Pancreas (tissue), 10 donors: ENCODE results near the gene C2orf42. TPM values are rescaled to one million over a fixed set of nuclear protein-coding genes. Genes with fewer than 3 reads are reported as not detected.
"Not testable (repeated sequence)": the region's sequence is repeated elsewhere in the genome, so short reads cannot be mapped to it uniquely, and the experiment has no call there.

Experiments
- ATAC-seq, 4 donors: fragments of 200-7000 bp; cut with Tn5 transposase; one replicate each; pipeline versions ENCODE4 v1.8.0 to v1.9.1; 2020; ENCODE audit warnings: mild to moderate bottlenecking in 4 of 4, moderate library complexity in 4 of 4
- DNase-seq, 6 donors: peaks; one replicate each; pipeline ENCODE4 v3.0.0-alpha.2; 2020
- FAIRE-seq: peaks from 2 replicates; lab custom pipeline; 2012; peaks lifted over from hg19 to GRCh38; lab: Jason Lieb, UNC
- H3K27ac ChIP-seq, 4 donors: fragments of 200-600 bp; sonication (generic); 1 replicate in 3 of 4; 2 replicates in 1 of 4; pipeline versions ENCODE4 v1.5.0 to v1.8.0; 2020
- H3K27me3 ChIP-seq, 4 donors: fragments of 200-600 bp; one replicate each; pipeline ENCODE4 v1.8.0; 2021
- H3K36me3 ChIP-seq, 3 donors: fragments of 200-600 bp; sonication (generic) in 1 of 3; one replicate each; pipeline versions ENCODE4 v1.5.0 to v1.8.0; 2020 to 2021
- H3K4me1 ChIP-seq, 3 donors: fragments of 200-600 bp; one replicate each; pipeline ENCODE4 v1.8.0; 2021
- H3K4me3 ChIP-seq, 4 donors: fragments of 200-600 bp; sonication (generic) in 2 of 4; one replicate each; pipeline versions ENCODE4 v1.5.0 to v1.8.0; 2020 to 2021
- H3K9me3 ChIP-seq, 4 donors: fragments of 200-600 bp; one replicate each; pipeline ENCODE4 v1.8.0; 2021
- WGBS, 2 donors: extraction: QIAGEN DNeasy Blood & Tissue Kit; methylation state at CpG; one replicate each; pipeline ENCODE4 v1.1.7; 2013; 5-methylcytosine and 5-hydroxymethylcytosine counted together
- intact Hi-C, 3 donors: fragments of 100-400 bp; cut with DNase I; formaldehyde crosslinking; loops; one replicate each; pipeline versions ENCODE4 v1.11.1 to v1.14.2; 2022
- polyA plus RNA-seq, 2 donors: library from polyadenylated mRNA; stranded (reverse); fragments of 200-250 nt; gene quantifications; one replicate each; pipeline ENCODE4 v1.2.3, GENCODE V29; 2013
- total RNA-seq, 6 donors: library from RNA; stranded (reverse); fragmentation: NEBNext Ultra II Directional in 4 of 6; extraction: Animal tissue kit (Norgen Biotek cat#: 25700) in 4 of 6; gene quantifications; one replicate each; pipeline versions ENCODE4 v1.2.1 to v1.2.4, GENCODE V29; 2021 to 2023
- TF ChIP-seq, protein P1 (sequence below), 4 donors: fragments of 200-600 bp; sonication (generic) in 3 of 4; IDR thresholded peaks; one replicate each; pipeline versions ENCODE4 v1.5.0 to v1.8.0; 2021; ENCODE audit warnings: antibody characterized with exemption in 4 of 4
- donor health status: healthy with polysubstance abuse.
- donor health status: DM: no; HTN: no; CAD: no; lungs with moderate emphysema.
- donor health status: DM: no; HTN: no; CAD: no.
- donor health status: control.
- donor health status: control.
- donor health status: Bipolar disorder and iron deficiency.
- donor health status: DM: yes; HTN: yes; CAD: no.
- donor health status: DM: no; HTN: no; CAD: no.
- donor health status: DM: no; HTN: no; CAD: no.
- donor health status: DM: yes; HTN: yes; CAD: no.

The C2orf42 gene
- total and polyA plus RNA-seq, 8 donors = 4.5 to 12.5 (median 7.2) TPM

DNA sequence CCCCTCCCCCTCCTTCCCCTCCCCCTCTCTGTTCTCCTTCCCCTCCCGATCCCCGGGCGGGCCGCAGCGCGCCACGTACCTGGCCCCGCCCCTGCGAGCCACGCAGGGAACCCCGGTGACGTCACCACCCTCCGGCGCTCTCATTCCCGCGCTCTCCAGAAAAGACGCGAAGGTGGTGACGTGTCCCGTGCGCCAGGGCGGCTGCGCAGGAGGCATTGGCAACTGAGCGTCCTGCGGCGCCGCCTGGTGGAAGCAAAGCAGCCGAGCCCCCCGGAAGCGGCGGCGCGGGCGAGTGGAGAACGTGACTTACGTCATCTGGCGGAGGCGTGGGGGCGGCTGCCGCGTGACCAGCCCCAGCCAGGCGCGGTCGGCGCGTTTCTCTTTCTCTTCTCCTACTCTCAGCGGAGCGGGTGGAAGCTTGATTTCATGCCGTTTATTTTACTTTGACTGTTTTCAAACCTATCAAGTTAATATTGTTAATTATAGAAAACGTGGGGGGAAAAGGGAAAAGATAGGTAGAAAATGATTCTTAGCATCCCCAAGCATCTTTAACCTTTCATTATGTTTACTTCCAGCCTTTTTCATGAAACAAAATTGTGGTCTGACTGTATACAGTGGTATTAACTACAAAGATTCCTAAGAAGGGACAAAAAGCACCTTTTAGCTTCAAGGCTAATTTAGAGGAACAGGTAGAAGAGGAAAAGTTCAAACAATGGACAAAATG, 48.1 kb downstream of the C2orf42 start:
- peak overlapping the region in 3 of 4 donors; percentile 23 to 56 (median 51) for H3K4me3 ChIP-seq
- intact Hi-C loops = loop anchor here in 1 of 3 donors (5.0 to 10.0 kb wide), 2 partner anchors 45 to 228 kb away; partner anchors contain the start of gene MXD1
- ATAC-seq (peak; percentile 74 to 82 (median 78)), FAIRE-seq (no peak), DNase-seq (peak; percentile 97 to 100 (median 100))
- TF ChIP-seq, protein P1, sequence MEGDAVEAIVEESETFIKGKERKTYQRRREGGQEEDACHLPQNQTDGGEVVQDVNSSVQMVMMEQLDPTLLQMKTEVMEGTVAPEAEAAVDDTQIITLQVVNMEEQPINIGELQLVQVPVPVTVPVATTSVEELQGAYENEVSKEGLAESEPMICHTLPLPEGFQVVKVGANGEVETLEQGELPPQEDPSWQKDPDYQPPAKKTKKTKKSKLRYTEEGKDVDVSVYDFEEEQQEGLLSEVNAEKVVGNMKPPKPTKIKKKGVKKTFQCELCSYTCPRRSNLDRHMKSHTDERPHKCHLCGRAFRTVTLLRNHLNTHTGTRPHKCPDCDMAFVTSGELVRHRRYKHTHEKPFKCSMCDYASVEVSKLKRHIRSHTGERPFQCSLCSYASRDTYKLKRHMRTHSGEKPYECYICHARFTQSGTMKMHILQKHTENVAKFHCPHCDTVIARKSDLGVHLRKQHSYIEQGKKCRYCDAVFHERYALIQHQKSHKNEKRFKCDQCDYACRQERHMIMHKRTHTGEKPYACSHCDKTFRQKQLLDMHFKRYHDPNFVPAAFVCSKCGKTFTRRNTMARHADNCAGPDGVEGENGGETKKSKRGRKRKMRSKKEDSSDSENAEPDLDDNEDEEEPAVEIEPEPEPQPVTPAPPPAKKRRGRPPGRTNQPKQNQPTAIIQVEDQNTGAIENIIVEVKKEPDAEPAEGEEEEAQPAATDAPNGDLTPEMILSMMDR (IDR thresholded peaks at IDR 0.05) = peak; percentile 90 to 95 (median 94)
- peaks cover 18 to 25% (median 20%) of the 10 kb centered on the region in 3 donors for H3K4me1 ChIP-seq
- H3K9me3 ChIP-seq = no peaks in the 10 kb centered on the region
- no peaks in the 10 kb centered on the region for H3K27me3 ChIP-seq
- 0 to 1% methylated on average over 45 to 50 of the region's 50 CpGs for WGBS, 2 donors
- H3K27ac ChIP-seq = peak overlapping the region; percentile 98 to 100 (median 98)
- no peaks in the 10 kb centered on the region for H3K36me3 ChIP-seq

DNA sequence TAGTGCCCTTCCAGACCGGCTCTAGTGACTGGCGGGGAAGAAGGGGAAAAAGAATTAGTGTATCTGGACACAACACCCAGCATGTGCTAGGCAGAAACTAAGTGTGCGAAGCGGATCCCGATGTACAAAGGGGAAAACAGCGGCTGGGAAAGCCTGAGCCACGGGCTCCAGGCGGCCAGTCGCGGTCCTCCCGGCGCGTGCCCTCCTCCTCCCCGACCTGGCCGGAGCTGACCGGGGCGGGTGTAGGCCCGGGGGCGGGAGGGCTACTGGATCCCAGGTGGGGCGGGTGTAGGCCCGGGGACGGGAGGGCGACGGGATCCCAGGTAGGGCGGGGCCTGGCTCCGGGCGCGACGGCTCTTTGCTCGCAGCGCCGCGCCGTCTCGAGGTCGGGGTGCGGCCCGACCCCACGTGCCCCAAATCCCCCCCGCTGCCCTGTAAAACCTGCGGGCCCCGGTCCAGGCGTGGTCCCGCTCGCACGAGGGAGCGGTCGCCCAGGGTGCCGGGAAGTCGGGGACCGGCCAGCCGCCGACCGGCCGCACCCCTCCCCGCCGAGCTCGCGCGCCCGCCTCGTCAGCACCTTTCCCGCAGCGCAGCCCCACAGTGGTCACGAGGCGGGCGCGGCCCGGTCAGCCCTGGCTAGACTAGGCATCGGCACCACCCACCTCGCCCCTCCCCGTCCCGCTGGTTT, 48.8 kb downstream of the C2orf42 start:
- Histone ChIP-seq H3K27ac (peak overlapping the region; percentile 98 to 100 (median 98)), H3K9me3 (no peaks in the 10 kb centered on the region), H3K4me1 (peaks cover 18 to 25% (median 20%) of the 10 kb centered on the region in 3 donors), H3K4me3 (peak overlapping the region; percentile 0 to 56 (median 44)), H3K36me3 (no peaks in the 10 kb centered on the region), H3K27me3 (no peaks in the 10 kb centered on the region)
- TF ChIP-seq, protein P1 (IDR thresholded peaks at IDR 0.05) = no peak
- peak in 3 of 6 donors; percentile 80 to 97 (median 89) for DNase-seq
- WGBS, 2 donors = 0% methylated on average over 38 to 73 of the region's 73 CpGs
- peak; percentile 58 to 72 (median 66) for ATAC-seq
- intact Hi-C loops = loop anchor here in 1 of 3 donors (5.0 to 10.0 kb wide), 2 partner anchors 45 to 227 kb away; partner anchors contain the start of gene MXD1
- no peak for FAIRE-seq

DNA sequence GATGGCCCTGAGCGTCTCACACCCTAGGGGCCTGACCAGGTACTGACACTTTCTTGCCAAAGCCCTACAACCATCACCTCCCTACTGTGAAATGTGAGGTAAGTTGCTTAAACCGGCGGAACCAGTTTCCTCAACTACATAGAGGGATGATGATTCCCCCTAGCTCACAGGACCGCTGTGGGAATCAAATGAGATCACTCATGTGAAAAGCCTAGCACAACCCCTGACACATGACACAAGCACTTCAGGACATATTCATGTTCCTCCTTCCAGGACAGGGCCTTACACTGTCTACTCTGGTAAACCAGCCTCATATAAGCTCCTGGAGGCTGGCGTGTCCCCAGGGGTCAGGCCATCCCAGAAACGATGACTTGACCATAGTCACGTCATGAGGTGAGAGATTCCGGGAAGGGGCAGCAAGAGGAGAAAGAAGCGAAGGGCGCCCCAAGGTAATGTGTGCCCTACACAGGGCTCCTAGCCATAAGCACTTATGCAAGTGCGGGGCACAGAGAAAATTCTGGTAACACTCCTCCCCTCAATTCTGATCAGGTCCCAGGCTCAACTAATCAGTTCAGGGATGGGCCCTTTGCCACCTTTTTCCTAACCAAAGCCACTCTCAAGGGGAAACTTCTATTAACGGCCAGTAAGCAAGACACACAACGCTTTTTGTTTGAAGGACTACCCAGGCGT, 49.5 kb downstream of the C2orf42 start:
- DNase-seq (peak in 4 of 6 donors; percentile 63 to 84 (median 80)), ATAC-seq (peak; percentile 25 to 48 (median 44)), FAIRE-seq (no peak)
- Histone ChIP-seq H3K27ac (peak overlapping the region; percentile 98 to 100 (median 98)), H3K36me3 (no peaks in the 10 kb centered on the region), H3K27me3 (no peaks in the 10 kb centered on the region), H3K4me3 (peak overlapping the region in 3 of 4 donors; percentile 38 to 56 (median 51)), H3K9me3 (no peaks in the 10 kb centered on the region), H3K4me1 (peaks cover 18 to 29% (median 25%) of the 10 kb centered on the region in 3 donors)
- WGBS, 2 donors = 27 to 35% methylated on average over 14 of the region's 14 CpGs
- TF ChIP-seq, protein P1 (IDR thresholded peaks at IDR 0.05) = peak in 2 of 4 donors; percentile 35 to 36
- intact Hi-C loops = loop anchor here in 1 of 3 donors (5.0 to 10.0 kb wide), 2 partner anchors 44 to 227 kb away; partner anchors contain the start of gene MXD1

DNA sequence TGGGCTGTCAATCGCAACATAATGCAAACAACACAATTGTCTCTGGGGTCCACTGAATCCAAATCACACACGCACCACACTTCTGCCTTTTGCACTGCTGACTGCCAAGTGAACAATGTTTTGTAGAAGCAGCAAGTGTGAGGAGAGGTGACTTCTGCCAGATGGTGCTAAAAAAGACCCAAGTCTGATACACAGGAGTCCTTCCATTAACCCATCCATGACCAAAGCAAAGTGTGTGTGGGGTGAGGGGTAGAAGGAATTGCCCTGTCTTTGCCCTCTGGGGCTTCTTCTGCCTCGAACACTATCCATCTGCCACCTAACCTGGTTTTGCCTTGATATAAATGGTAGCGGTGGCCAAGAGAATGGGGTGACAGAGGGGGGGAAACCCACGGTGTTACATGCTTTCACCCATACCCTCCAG, 50.0 kb downstream of the C2orf42 start:
- WGBS, 2 donors = 61 to 69% methylated on average over 5 of the region's 5 CpGs
- Histone ChIP-seq H3K4me1 (peaks cover 19 to 35% (median 31%) of the 10 kb centered on the region in 3 donors), H3K27ac (peak overlapping the region; percentile 98 to 100 (median 98)), H3K4me3 (no peak overlapping the region), H3K9me3 (no peaks in the 10 kb centered on the region), H3K27me3 (no peaks in the 10 kb centered on the region), H3K36me3 (no peaks in the 10 kb centered on the region)
- DNase-seq (no peak), ATAC-seq (no peak), FAIRE-seq (no peak)
- intact Hi-C loops = loop anchor here in 1 of 3 donors (5.0 to 10.0 kb wide), 2 partner anchors 44 to 226 kb away; partner anchors contain the start of gene MXD1
- TF ChIP-seq, protein P1 (IDR thresholded peaks at IDR 0.05) = no peak

DNA sequence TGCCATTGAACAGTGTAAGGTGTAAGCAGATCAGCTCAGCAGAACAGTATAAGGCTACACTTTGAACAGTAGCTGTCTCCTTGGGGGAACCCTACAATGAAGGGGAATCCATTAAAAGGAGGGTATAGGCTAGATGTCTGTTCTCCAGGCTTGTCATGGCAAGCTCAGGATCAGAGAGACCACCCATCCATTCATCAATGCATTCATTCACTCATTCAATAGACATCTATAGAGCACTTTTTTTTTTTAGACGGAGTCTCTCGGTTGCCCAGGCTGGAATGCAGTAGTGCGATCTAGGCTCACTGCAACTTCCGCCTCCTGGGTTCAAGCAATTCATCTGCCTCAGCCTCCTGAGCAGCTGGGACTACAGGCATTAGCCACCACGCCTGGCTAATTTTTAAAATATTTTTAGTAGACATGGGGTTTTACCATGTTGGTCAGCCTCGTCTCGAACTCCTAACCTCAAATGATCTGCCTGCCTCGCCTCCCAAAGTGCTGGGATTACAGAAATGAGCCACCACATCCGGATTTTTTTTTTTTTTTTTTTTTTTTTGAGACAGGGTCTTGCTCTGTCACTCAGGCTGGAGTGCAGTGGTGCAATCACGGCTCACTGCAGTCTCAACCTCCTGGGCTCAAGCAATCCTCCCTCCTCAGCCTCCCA, 56.4 kb downstream of the C2orf42 start:
- H3K9me3 ChIP-seq, H3K27me3 ChIP-seq, FAIRE-seq, H3K4me3 ChIP-seq, ATAC-seq, H3K36me3 ChIP-seq, intact Hi-C loops: not testable (repeated sequence)
- WGBS, 2 donors = 91 to 95% methylated on average over 10 of the region's 10 CpGs
- DNase-seq = peak in 1 of 6 donors; percentile 14
- Histone ChIP-seq H3K27ac (peak overlapping the region in 3 of 4 donors; percentile 61 to 90 (median 88)), H3K4me1 (peaks cover 15 to 33% (median 32%) of the 10 kb centered on the region in 3 donors)
